Heart right ventricle (tissue), 16 donors: ENCODE measurements around the gene PLA2G2C. TPM values are rescaled to one million over a fixed set of nuclear protein-coding genes. Genes with fewer than 3 reads are reported as not detected.

Source experiments
- ATAC-seq, 8 donors: fragments of 200-7000 bp; cut with Tn5 transposase; one replicate each; pipeline ENCODE4 v1.9.1; 2020; ENCODE audit warnings: mild to moderate bottlenecking in 8 of 8, moderate library complexity in 8 of 8, moderate number of reproducible peaks in 1 of 8
- DNase-seq, 2 donors: peaks; one replicate each; pipeline ENCODE4 v3.0.0-alpha.2; 2020
- H3K27ac ChIP-seq, 10 donors: fragments of 200-600 bp; sonication (generic) in 2 of 10; one replicate each; pipeline versions ENCODE4 v1.5.0 to v1.8.0; 2020 to 2022; ENCODE audit warnings: mild to moderate bottlenecking in 3 of 10
- H3K27me3 ChIP-seq, 7 donors: fragments of 200-600 bp; one replicate each; pipeline ENCODE4 v1.8.0; 2021 to 2022; ENCODE audit warnings: mild to moderate bottlenecking in 2 of 7
- H3K36me3 ChIP-seq, 9 donors: fragments of 200-600 bp; sonication (generic) in 1 of 9; one replicate each; pipeline versions ENCODE4 v1.5.0 to v1.8.0; 2020 to 2022; ENCODE audit warnings: mild to moderate bottlenecking in 2 of 9
- H3K4me1 ChIP-seq, 9 donors: fragments of 200-600 bp; sonication (generic) in 1 of 9; one replicate each; pipeline versions ENCODE4 v1.5.0 to v1.8.0; 2020 to 2022; ENCODE audit warnings: mild to moderate bottlenecking in 4 of 9
- H3K4me3 ChIP-seq, 10 donors: fragments of 200-600 bp; sonication (generic) in 2 of 10; one replicate each; pipeline versions ENCODE4 v1.5.0 to v1.8.0; 2020 to 2022; ENCODE audit warnings: mild to moderate bottlenecking in 7 of 10, moderate library complexity in 2 of 10
- H3K9me3 ChIP-seq, 11 donors: fragments of 200-600 bp in 10 of 11; sonication (generic) in 2 of 11; one replicate each; pipeline versions ENCODE4 v1.5.0 to v1.8.0; 2013 to 2022; ENCODE audit warnings: mild to moderate bottlenecking in 2 of 11, control low read depth in 1 of 11, moderate library complexity in 1 of 11
- WGBS, 2 donors: extraction: QIAGEN DNeasy Blood & Tissue Kit; methylation state at CpG; one replicate each; pipeline ENCODE4 v1.1.7; 2013; ENCODE audit warnings: inconsistent platforms in 1 of 2; 5-methylcytosine and 5-hydroxymethylcytosine counted together
- intact Hi-C, 10 donors: fragments of 100-400 bp; cut with DNase I; formaldehyde crosslinking; loops; one replicate each; pipeline versions ENCODE4 v1.11.1 to v1.14.2; 2022
- polyA plus RNA-seq, 2 donors: library from polyadenylated mRNA; stranded (reverse); fragments of 200-250 nt; gene quantifications; one replicate each; pipeline ENCODE4 v1.2.3, GENCODE V29; 2013
- total RNA-seq, 10 donors: library from RNA; stranded (reverse); fragmentation: NEBNext Ultra II Directional in 3 of 10; extraction: Animal tissue kit (Norgen Biotek cat#: 25700) in 3 of 10; gene quantifications; one replicate each; pipeline versions ENCODE4 v1.2.1 to v1.2.4, GENCODE V29; 2021 to 2023
- TF ChIP-seq, protein P1 (sequence below), 9 donors: fragments of 200-600 bp; sonication (generic) in 2 of 9; IDR thresholded peaks; one replicate each; pipeline versions ENCODE4 v1.5.0 to v1.8.0; 2021 to 2022; ENCODE audit warnings: antibody characterized with exemption in 9 of 9, mild to moderate bottlenecking in 5 of 9, moderate library complexity in 1 of 9
- donor health status: Arrhythmogenic right ventricular cardiomyopathy.
- donor health status: ischemic (EF 13 %, LVEDD 7.1; RV severe dilation, severe dysfunction).
- donor health status: healthy with polysubstance abuse.
- donor health status: DM: no; HTN: yes; CAD: no.
- donor health status: DM: no; HTN: no; CAD: no.
- donor health status: ischemic (EF 25% LVEDD 6.9; RV normal size, moderate dysfunction).
- donor health status: ischemic (EF 25% LVEDD 5.7; RV mildly dilated, moderate dysfunction).
- donor health status: healthy.
- donor health status: DM: yes; HTN: yes; CAD: no.
- donor health status: Ischemic cardiomyopathy.
- donor health status: ischemic (EF 35%, LVEDD 5.7; RV mildly dilated, moderate dysfunction).
- donor health status: nonischemic (EF 11% LVEDD 7.7; RV severe dilation, severe dysfunction).
- donor health status: DM: yes; HTN: yes; CAD: no.
- donor health status: PGD.
- donor health status: ischemic (EF 29% LVEDD 5.4; RV normal size, mild dysfunction).
- donor health status: nonischemic (EF 23%, LVEDD 6.1; RV moderate dilation, normal function).

Gene PLA2G2C
- total and polyA plus RNA-seq, 12 donors = not detected

DNA sequence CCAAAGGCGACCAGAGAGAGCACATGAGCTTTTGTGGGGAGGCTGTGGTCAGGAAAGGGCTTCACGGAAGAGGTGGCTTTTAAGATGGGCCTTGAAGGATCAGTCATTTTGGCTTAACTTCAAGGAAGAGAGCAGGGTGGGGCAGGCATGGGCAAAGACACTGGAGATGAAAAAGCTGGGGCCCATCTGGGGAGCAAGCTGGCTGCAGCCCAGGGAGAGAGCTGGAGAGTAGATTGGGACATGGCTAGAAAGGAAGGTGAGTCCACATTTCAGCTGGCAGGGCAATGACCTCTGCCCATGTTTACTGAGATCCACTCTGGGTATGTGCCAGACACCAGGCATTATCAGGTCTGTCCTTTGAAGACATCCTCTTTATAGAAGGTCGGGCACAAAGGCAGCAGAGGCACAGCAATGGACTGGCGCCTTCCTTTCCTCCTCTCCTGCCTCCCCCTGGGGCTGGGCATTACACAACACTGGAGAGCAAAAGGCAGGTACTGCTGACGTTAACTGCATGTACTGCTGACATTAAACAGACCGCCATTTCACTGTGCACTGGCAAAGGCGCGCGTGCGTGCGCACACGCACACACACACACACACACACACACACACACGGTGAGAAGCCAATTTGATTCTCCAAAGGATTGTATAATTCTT is 2.6 kb downstream of the PLA2G2C start:
- DNase-seq (no peak), ATAC-seq (peak in 5 of 8 donors; percentile 27 to 70 (median 52))
- Histone ChIP-seq H3K4me3 (no peak overlapping the region), H3K9me3 (peaks cover 0 to 7% (median 0%) of the 10 kb centered on the region in 11 donors), H3K4me1 (peaks cover 0 to 29% (median 16%) of the 10 kb centered on the region in 9 donors), H3K27ac (no peak overlapping the region), H3K27me3 (peaks cover 0 to 49% (median 31%) of the 10 kb centered on the region in 7 donors), H3K36me3 (no peaks in the 10 kb centered on the region)
- intact Hi-C loops = no loop called here
- TF ChIP-seq, protein P1, sequence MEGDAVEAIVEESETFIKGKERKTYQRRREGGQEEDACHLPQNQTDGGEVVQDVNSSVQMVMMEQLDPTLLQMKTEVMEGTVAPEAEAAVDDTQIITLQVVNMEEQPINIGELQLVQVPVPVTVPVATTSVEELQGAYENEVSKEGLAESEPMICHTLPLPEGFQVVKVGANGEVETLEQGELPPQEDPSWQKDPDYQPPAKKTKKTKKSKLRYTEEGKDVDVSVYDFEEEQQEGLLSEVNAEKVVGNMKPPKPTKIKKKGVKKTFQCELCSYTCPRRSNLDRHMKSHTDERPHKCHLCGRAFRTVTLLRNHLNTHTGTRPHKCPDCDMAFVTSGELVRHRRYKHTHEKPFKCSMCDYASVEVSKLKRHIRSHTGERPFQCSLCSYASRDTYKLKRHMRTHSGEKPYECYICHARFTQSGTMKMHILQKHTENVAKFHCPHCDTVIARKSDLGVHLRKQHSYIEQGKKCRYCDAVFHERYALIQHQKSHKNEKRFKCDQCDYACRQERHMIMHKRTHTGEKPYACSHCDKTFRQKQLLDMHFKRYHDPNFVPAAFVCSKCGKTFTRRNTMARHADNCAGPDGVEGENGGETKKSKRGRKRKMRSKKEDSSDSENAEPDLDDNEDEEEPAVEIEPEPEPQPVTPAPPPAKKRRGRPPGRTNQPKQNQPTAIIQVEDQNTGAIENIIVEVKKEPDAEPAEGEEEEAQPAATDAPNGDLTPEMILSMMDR (IDR thresholded peaks at IDR 0.05) = no peak
- WGBS, 2 donors = 71 to 73% methylated on average over 13 of the region's 13 CpGs

DNA sequence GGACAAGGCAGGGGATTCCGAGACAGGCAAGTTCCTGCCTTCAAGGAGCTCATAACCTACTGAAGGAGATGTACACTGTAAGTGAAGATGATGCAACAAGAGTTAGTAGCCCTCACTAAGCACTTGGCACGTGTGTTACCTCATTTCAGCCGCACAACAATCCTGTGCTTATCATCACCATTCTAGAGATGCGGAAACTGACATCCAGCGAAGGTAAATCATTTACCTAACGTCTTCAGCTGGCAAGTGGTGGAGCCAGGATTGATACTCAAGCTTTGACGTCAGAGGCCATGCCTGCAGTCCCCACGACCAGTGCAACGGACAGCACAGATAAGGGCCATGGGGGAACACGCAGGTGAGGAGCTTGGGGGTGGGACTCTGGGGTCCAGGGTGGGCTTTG is 3.3 kb downstream of the PLA2G2C start:
- no peak for ATAC-seq
- peaks cover 0 to 47% (median 24%) of the 10 kb centered on the region in 7 donors for H3K27me3 ChIP-seq
- H3K4me1 ChIP-seq = peaks cover 0 to 27% (median 13%) of the 10 kb centered on the region in 9 donors
- DNase-seq = no peak
- H3K27ac ChIP-seq = no peak overlapping the region
- H3K9me3 ChIP-seq = peaks cover 0 to 7% (median 0%) of the 10 kb centered on the region in 11 donors
- TF ChIP-seq, protein P1 (IDR thresholded peaks at IDR 0.05) = no peak
- intact Hi-C loops = no loop called here
- 85 to 86% methylated on average over 10 of the region's 10 CpGs for WGBS, 2 donors
- no peak overlapping the region for H3K4me3 ChIP-seq
- H3K36me3 ChIP-seq = no peaks in the 10 kb centered on the region

DNA sequence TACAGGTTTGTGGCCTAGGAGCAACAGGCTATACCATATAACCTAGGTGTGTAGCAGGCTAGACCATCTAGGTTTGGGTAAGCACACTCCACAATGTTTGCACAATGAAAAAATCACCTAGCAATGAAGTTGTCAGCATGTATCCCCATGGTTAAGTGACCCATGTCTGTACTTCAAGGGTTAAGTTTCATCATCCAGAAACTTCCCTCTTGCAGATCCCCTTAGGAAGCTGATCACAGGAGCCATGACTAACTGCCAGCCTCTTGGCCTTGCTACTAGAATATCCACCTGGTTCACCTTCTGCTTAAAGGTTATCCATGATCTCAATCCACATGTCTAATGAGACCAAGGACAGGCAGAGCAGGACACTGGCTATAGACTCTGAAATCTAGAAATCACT is 3.9 kb downstream of the PLA2G2C start:
- intact Hi-C loops = no loop called here
- Histone ChIP-seq H3K27me3 (peaks cover 0 to 41% (median 19%) of the 10 kb centered on the region in 7 donors), H3K27ac (no peak overlapping the region), H3K9me3 (peaks cover 0 to 7% (median 0%) of the 10 kb centered on the region in 11 donors), H3K36me3 (no peaks in the 10 kb centered on the region), H3K4me1 (peaks cover 0 to 23% (median 13%) of the 10 kb centered on the region in 9 donors), H3K4me3 (no peak overlapping the region)
- ATAC-seq = no peak
- TF ChIP-seq, protein P1 (IDR thresholded peaks at IDR 0.05) = no peak
- DNase-seq = no peak

DNA sequence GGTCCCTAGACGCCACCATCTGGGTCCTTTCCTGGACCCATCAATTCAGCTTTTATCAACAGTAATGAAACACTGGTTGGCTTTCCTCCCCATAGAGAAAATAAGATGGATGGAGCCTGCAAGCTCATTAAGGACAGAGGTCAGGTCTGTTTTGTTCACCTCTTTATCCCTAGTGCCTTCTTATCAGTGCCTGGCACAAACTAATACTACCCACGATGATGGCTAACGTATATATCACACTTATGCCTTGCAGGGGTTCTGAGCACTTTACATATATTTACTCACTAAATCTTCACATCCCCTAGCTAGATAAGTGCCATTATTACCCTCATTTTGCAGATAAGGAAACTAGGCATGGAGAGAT is 5.5 kb downstream of the PLA2G2C start:
- H3K9me3 ChIP-seq = peaks cover 0 to 7% (median 0%) of the 10 kb centered on the region in 11 donors
- no peak overlapping the region for H3K4me3 ChIP-seq
- intact Hi-C loops = no loop called here
- H3K27me3 ChIP-seq = peaks cover 0 to 27% (median 6%) of the 10 kb centered on the region in 7 donors
- H3K36me3 ChIP-seq = no peaks in the 10 kb centered on the region
- no peak for DNase-seq
- no peak overlapping the region for H3K27ac ChIP-seq
- peaks cover 0 to 11% (median 2%) of the 10 kb centered on the region in 9 donors for H3K4me1 ChIP-seq
- WGBS, 2 donors = 66 to 74% methylated on average over 3 of the region's 3 CpGs
- ATAC-seq = no peak
- TF ChIP-seq, protein P1 (IDR thresholded peaks at IDR 0.05) = no peak
